Nephron progenitor cell (in vitro differentiated cells): ENCODE data around the gene HSPB3.

Source experiments
- DNase-seq: peaks from one replicate; pipeline ENCODE4 v3.0.0; 2021
- H3K27ac Mint-ChIP-seq: 2 replicates; pipeline ENCODE4 v1.8.0; 2021; ENCODE audit warnings: mild to moderate bottlenecking, moderate library complexity, mixed read lengths
- H3K27me3 Mint-ChIP-seq: 2 replicates; pipeline ENCODE4 v1.8.0; 2021; ENCODE audit warnings: mild to moderate bottlenecking, low read depth, mixed read lengths; ENCODE audit not compliant: poor library complexity
- H3K36me3 Mint-ChIP-seq: 2 replicates; pipeline ENCODE4 v1.8.0; 2021; ENCODE audit warnings: low read depth, mixed read lengths
- H3K4me1 Mint-ChIP-seq: 2 replicates; pipeline ENCODE4 v1.8.0; 2021; ENCODE audit warnings: mixed read lengths
- H3K4me3 Mint-ChIP-seq: 2 replicates; pipeline ENCODE4 v1.8.0; 2021; ENCODE audit warnings: mild to moderate bottlenecking, moderate library complexity, mixed read lengths
- H3K9me3 Mint-ChIP-seq: 2 replicates; pipeline ENCODE4 v1.8.0; 2021; ENCODE audit warnings: mild to moderate bottlenecking, moderate library complexity, mixed read lengths
- TF ChIP-seq, protein P1 (sequence below): fragments of 200-600 bp; sonication (generic); IDR thresholded peaks from 2 replicates; pipeline ENCODE4 v1.5.0; 2021; ENCODE audit warnings: antibody characterized with exemption

HSPB3 gene

GRCh38 chr5:54458221-54458620, 2.7 kb downstream of the HSPB3 start:
- H3K27me3 Mint-ChIP-seq: peaks cover 3% of the 10 kb centered on the region
- TF ChIP-seq, protein P1, sequence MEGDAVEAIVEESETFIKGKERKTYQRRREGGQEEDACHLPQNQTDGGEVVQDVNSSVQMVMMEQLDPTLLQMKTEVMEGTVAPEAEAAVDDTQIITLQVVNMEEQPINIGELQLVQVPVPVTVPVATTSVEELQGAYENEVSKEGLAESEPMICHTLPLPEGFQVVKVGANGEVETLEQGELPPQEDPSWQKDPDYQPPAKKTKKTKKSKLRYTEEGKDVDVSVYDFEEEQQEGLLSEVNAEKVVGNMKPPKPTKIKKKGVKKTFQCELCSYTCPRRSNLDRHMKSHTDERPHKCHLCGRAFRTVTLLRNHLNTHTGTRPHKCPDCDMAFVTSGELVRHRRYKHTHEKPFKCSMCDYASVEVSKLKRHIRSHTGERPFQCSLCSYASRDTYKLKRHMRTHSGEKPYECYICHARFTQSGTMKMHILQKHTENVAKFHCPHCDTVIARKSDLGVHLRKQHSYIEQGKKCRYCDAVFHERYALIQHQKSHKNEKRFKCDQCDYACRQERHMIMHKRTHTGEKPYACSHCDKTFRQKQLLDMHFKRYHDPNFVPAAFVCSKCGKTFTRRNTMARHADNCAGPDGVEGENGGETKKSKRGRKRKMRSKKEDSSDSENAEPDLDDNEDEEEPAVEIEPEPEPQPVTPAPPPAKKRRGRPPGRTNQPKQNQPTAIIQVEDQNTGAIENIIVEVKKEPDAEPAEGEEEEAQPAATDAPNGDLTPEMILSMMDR: no peak
- peaks cover 21% of the 10 kb centered on the region for H3K4me1 Mint-ChIP-seq
- H3K4me3 Mint-ChIP-seq: no peak overlapping the region
- no peak overlapping the region for H3K27ac Mint-ChIP-seq
- peaks cover 24% of the 10 kb centered on the region for H3K9me3 Mint-ChIP-seq
- H3K36me3 Mint-ChIP-seq: no peaks in the 10 kb centered on the region
- DNase-seq: no peak

GRCh38 chr5:54460181-54460919, 4.9 kb downstream of the HSPB3 start:
- TF ChIP-seq, protein P1: no peak
- Mint-ChIP-seq H3K36me3 (no peaks in the 10 kb centered on the region), H3K4me1 (peaks cover 21% of the 10 kb centered on the region), H3K9me3 (peaks cover 27% of the 10 kb centered on the region), H3K27me3 (peaks cover 3% of the 10 kb centered on the region), H3K4me3 (no peak overlapping the region), H3K27ac (no peak overlapping the region)
- DNase-seq: no peak

DNA sequence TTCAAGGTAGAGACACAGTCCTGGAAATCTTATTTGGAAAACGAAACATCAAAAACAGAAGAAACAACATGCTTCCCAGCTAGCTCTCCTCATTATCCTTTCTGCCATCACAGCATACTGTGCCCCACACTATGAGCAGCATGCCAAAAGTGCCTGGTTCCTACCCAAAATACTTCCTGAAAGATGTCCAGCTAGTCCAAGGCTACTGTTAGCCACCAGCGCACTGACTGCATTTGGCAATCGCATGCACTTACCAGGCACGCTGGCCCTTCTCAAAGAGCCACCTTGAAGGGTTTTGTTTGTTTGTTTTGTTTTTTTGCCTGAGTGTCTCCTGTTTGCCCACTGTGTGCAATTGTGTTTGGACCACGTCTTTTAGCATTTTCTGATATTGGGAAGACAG, 6.8 kb downstream of the HSPB3 start:
- no peak overlapping the region for H3K27ac Mint-ChIP-seq
- DNase-seq: no peak
- peaks cover 3% of the 10 kb centered on the region for H3K27me3 Mint-ChIP-seq
- H3K4me1 Mint-ChIP-seq: peaks cover 13% of the 10 kb centered on the region
- H3K4me3 Mint-ChIP-seq: no peak overlapping the region
- TF ChIP-seq, protein P1: no peak
- peaks cover 34% of the 10 kb centered on the region for H3K9me3 Mint-ChIP-seq
- H3K36me3 Mint-ChIP-seq: peaks cover 5% of the 10 kb centered on the region

GRCh38 chr5:54463713-54464112, 8.2 kb downstream of the HSPB3 start:
- Mint-ChIP-seq H3K27me3 (peaks cover 3% of the 10 kb centered on the region), H3K9me3 (peaks cover 34% of the 10 kb centered on the region)

GRCh38 chr5:54469622-54470021, 14.1 kb downstream of the HSPB3 start:
- Mint-ChIP-seq H3K36me3 (peaks cover 5% of the 10 kb centered on the region), H3K9me3 (peaks cover 7% of the 10 kb centered on the region), H3K27ac (no peak overlapping the region), H3K27me3 (no peaks in the 10 kb centered on the region), H3K4me1 (no peaks in the 10 kb centered on the region), H3K4me3 (no peak overlapping the region)
- TF ChIP-seq, protein P1: no peak
- no peak for DNase-seq

More at GRCh38 chr5:54463713-54464112, 8.2 kb downstream of the HSPB3 start:
- H3K4me3 Mint-ChIP-seq: no peak overlapping the region
- DNase-seq: no peak
- peaks cover 5% of the 10 kb centered on the region for H3K36me3 Mint-ChIP-seq
- H3K4me1 Mint-ChIP-seq: peaks cover under 1% of the 10 kb centered on the region
- TF ChIP-seq, protein P1: no peak
- H3K27ac Mint-ChIP-seq: no peak overlapping the region

GRCh38 chr5:54470128-54470527, 14.6 kb downstream of the HSPB3 start:
- Mint-ChIP-seq H3K4me1 (no peaks in the 10 kb centered on the region), H3K27me3 (no peaks in the 10 kb centered on the region), H3K9me3 (peaks cover 7% of the 10 kb centered on the region), H3K27ac (no peak overlapping the region), H3K4me3 (no peak overlapping the region), H3K36me3 (peaks cover 5% of the 10 kb centered on the region)
- DNase-seq: no peak
- TF ChIP-seq, protein P1: no peak
